Liver (tissue), 9 donors: ENCODE results near the gene CLEC16A. TPM values are rescaled to one million over a fixed set of nuclear protein-coding genes. Genes with fewer than 3 reads are reported as not detected.

ENCODE experiments used
- DNase-seq: peaks from one replicate; pipeline ENCODE4 v3.0.0-alpha.2; 2017; ENCODE audit warnings: low spot score
- H3K27ac ChIP-seq, 2 donors: one replicate each; pipeline ENCODE4 v1.7.0; 2013; ENCODE audit warnings: inconsistent platforms in 2 of 2, low read length in 2 of 2, control low read depth in 1 of 2, low read depth in 1 of 2, mild to moderate bottlenecking in 1 of 2
- H3K27me3 ChIP-seq, 4 donors: one replicate each; pipeline versions ENCODE4 v1.6.1 to v1.7.0; 2013; ENCODE audit warnings: low read length in 3 of 4, inconsistent platforms in 1 of 4, mild to moderate bottlenecking in 1 of 4, moderate library complexity in 1 of 4; ENCODE audit not compliant: control insufficient read depth in 4 of 4, insufficient read depth in 4 of 4
- H3K36me3 ChIP-seq, 4 donors: one replicate each; pipeline versions ENCODE4 v1.6.1 to v1.7.0; 2013; ENCODE audit warnings: low read length in 3 of 4, mild to moderate bottlenecking in 3 of 4, low read depth in 1 of 4, moderate library complexity in 1 of 4; ENCODE audit not compliant: control insufficient read depth in 4 of 4, insufficient read depth in 3 of 4
- H3K4me1 ChIP-seq, 4 donors: one replicate each; pipeline versions ENCODE4 v1.6.1 to v1.7.0; 2013; ENCODE audit warnings: low read length in 3 of 4, mild to moderate bottlenecking in 3 of 4, moderate library complexity in 1 of 4; ENCODE audit not compliant: control insufficient read depth in 4 of 4, insufficient read depth in 4 of 4
- H3K4me3 ChIP-seq, 3 donors: one replicate each; pipeline versions ENCODE4 v1.6.1 to v1.7.0; 2013; ENCODE audit warnings: low read length in 3 of 3, control low read depth in 1 of 3, low read depth in 1 of 3, mild to moderate bottlenecking in 1 of 3
- H3K9ac ChIP-seq, 2 donors: one replicate each; pipeline ENCODE4 v1.7.0; 2013; ENCODE audit warnings: low read length in 2 of 2, mild to moderate bottlenecking in 2 of 2, moderate library complexity in 2 of 2, control low read depth in 1 of 2, low read depth in 1 of 2
- H3K9me3 ChIP-seq, 4 donors: one replicate each; pipeline versions ENCODE4 v1.6.1 to v1.7.0; 2013; ENCODE audit warnings: low read length in 3 of 4; ENCODE audit not compliant: control insufficient read depth in 4 of 4
- EGR1 ChIP-seq, 2 donors: IDR thresholded peaks; 2 replicates each; pipeline ENCODE4 v1.6.1; 2016 to 2018; ENCODE audit warnings: antibody characterized with exemption in 2 of 2, low read depth in 2 of 2
- FOXA1 ChIP-seq: IDR thresholded peaks from 2 replicates; pipeline ENCODE4 v1.6.1; 2016; ENCODE audit warnings: antibody characterized with exemption
- FOXA2 ChIP-seq: IDR thresholded peaks from 2 replicates; pipeline ENCODE4 v1.6.1; 2016; ENCODE audit warnings: antibody characterized with exemption
- HNF4A ChIP-seq, 2 donors: conservative IDR thresholded peaks; 2 replicates each; pipeline ENCODE4 v1.6.1; 2016; ENCODE audit warnings: antibody characterized with exemption in 2 of 2, mild to moderate bottlenecking in 2 of 2
- HNF4G ChIP-seq: IDR thresholded peaks from 2 replicates; pipeline ENCODE4 v1.6.1; 2016; ENCODE audit warnings: antibody characterized with exemption
- JUND ChIP-seq, 2 donors: IDR thresholded peaks; 2 replicates each; pipeline ENCODE4 v1.6.1; 2016; ENCODE audit warnings: antibody characterized with exemption in 2 of 2
- MAX ChIP-seq: IDR thresholded peaks from 2 replicates; pipeline ENCODE4 v1.6.1; 2016; ENCODE audit warnings: antibody characterized with exemption
- NR2F2 ChIP-seq: IDR thresholded peaks from 2 replicates; pipeline ENCODE4 v1.6.1; 2016; ENCODE audit warnings: antibody characterized with exemption
- RAD21 ChIP-seq, 2 donors: IDR thresholded peaks; 2 replicates each; pipeline ENCODE4 v1.6.1; 2016; ENCODE audit warnings: antibody characterized with exemption in 2 of 2, mild to moderate bottlenecking in 2 of 2
- REST ChIP-seq: IDR thresholded peaks from 2 replicates; pipeline ENCODE4 v1.6.1; 2016; ENCODE audit warnings: antibody characterized with exemption, mild to moderate bottlenecking
- RXRA ChIP-seq, 2 donors: IDR thresholded peaks; 2 replicates each; pipeline ENCODE4 v1.6.1; 2017 to 2018; ENCODE audit warnings: antibody characterized with exemption in 2 of 2, mild to moderate bottlenecking in 1 of 2
- SP1 ChIP-seq: IDR thresholded peaks from 2 replicates; pipeline ENCODE4 v1.6.1; 2018; ENCODE audit warnings: antibody characterized with exemption, mild to moderate bottlenecking
- TAF1 ChIP-seq: conservative IDR thresholded peaks from 2 replicates; pipeline ENCODE4 v1.6.1; 2016; ENCODE audit warnings: antibody characterized with exemption, mild to moderate bottlenecking
- YY1 ChIP-seq: IDR thresholded peaks from 2 replicates; pipeline ENCODE4 v1.6.1; 2016; ENCODE audit warnings: antibody characterized with exemption, mild to moderate bottlenecking
- WGBS: extraction: QIAGEN DNeasy Blood & Tissue Kit; methylation state at CpG from one replicate; pipeline ENCODE4 v1.1.7; 2013; 5-methylcytosine and 5-hydroxymethylcytosine counted together
- polyA plus RNA-seq, 2 donors: library from polyadenylated mRNA; stranded (reverse) in 1 of 2; unstranded in 1 of 2; fragments of 200-250 nt in 1 of 2; fragments of >200 nt in 1 of 2; fragmentation: Nextera tagmentation in 1 of 2; extraction: Ambion mirVana in 1 of 2; gene quantifications; one replicate each; pipeline versions ENCODE4 v1.2.1 to v1.2.3, GENCODE V29; 2013 to 2015
- total RNA-seq, 2 donors: library from RNA; depleted of rRNA; stranded (reverse); fragments of >200 nt; gene quantifications; one replicate each; pipeline ENCODE4 v1.2.3, GENCODE V29; 2014
- TF ChIP-seq, protein P1 (sequence below): IDR thresholded peaks from 2 replicates; pipeline ENCODE4 v1.6.1; 2016; ENCODE audit warnings: antibody characterized with exemption
- TF ChIP-seq, protein P2 (sequence below): fragments of 150-350 bp; IDR thresholded peaks from 2 replicates; pipeline ENCODE4 v1.5.1; 2017; ENCODE audit warnings: improper control_type of control experiment, low read depth, low read length; ENCODE audit not compliant: missing input control
- TF ChIP-seq, protein P3 (sequence below): IDR thresholded peaks from 2 replicates; pipeline ENCODE4 v1.6.1; 2016; ENCODE audit warnings: antibody characterized with exemption
- donor health status: healthy.
- donor health status: healthy.
- donor health status: healthy.
- donor health status: healthy.
- donor health status: healthy.

The CLEC16A gene
- total and polyA plus RNA-seq, 4 donors, result 9.7 to 23.0 (median 17.4) TPM

DNA sequence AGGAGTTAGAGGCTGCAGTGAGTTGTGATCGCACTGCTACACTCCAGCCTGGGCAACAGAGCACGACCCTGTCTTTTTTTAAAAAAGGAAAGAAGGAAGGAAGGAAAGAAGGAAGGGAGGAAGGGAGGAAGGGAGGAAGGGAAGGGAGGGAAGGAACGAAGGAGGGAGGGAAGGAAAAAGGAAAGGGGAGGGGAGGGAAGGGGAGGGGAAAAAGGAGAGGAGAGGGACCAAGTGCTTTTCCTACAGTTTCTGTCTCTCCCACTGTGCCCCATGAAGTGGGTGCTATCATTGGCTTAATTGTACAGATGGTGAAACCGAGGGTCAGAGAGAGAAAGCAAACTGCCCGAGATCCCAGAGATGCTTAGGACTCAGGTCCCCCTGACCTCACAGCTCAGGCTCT is 254.0 kb downstream of the CLEC16A start:
- Histone ChIP-seq H3K27me3 (no peaks in the 10 kb centered on the region), H3K36me3 (no peaks in the 10 kb centered on the region), H3K9me3 (no peaks in the 10 kb centered on the region), H3K9ac (no peak overlapping the region), H3K4me3 (no peak overlapping the region), H3K27ac (no peak overlapping the region), H3K4me1 (peaks cover 0 to 3% (median under 1%) of the 10 kb centered on the region in 4 donors)
- TF ChIP-seq, protein P1, sequence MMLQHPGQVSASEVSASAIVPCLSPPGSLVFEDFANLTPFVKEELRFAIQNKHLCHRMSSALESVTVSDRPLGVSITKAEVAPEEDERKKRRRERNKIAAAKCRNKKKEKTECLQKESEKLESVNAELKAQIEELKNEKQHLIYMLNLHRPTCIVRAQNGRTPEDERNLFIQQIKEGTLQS, result no peak
- TF ChIP-seq, protein P2, sequence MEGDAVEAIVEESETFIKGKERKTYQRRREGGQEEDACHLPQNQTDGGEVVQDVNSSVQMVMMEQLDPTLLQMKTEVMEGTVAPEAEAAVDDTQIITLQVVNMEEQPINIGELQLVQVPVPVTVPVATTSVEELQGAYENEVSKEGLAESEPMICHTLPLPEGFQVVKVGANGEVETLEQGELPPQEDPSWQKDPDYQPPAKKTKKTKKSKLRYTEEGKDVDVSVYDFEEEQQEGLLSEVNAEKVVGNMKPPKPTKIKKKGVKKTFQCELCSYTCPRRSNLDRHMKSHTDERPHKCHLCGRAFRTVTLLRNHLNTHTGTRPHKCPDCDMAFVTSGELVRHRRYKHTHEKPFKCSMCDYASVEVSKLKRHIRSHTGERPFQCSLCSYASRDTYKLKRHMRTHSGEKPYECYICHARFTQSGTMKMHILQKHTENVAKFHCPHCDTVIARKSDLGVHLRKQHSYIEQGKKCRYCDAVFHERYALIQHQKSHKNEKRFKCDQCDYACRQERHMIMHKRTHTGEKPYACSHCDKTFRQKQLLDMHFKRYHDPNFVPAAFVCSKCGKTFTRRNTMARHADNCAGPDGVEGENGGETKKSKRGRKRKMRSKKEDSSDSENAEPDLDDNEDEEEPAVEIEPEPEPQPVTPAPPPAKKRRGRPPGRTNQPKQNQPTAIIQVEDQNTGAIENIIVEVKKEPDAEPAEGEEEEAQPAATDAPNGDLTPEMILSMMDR, result no peak
- TF ChIP-seq FOXA2, result no peak
- WGBS, result 78% methylated on average over 5 of the region's 5 CpGs
- DNase-seq, result no peak

GRCh38 chr16:11198828-11199227 is 254.5 kb downstream of the CLEC16A start:
- H3K9me3 ChIP-seq, result no peaks in the 10 kb centered on the region
- no peaks in the 10 kb centered on the region for H3K27me3 ChIP-seq
- no peak for TF ChIP-seq TAF1
- TF ChIP-seq EGR1 (IDR thresholded peaks at IDR 0.05; ENCODE audit: low read depth in 2 of 2), result no peak
- TF ChIP-seq MAX, result no peak
- no peak for TF ChIP-seq HNF4A (conservative IDR thresholded peaks at IDR 0.05)
- TF ChIP-seq, protein P1, result no peak
- TF ChIP-seq, protein P3, sequence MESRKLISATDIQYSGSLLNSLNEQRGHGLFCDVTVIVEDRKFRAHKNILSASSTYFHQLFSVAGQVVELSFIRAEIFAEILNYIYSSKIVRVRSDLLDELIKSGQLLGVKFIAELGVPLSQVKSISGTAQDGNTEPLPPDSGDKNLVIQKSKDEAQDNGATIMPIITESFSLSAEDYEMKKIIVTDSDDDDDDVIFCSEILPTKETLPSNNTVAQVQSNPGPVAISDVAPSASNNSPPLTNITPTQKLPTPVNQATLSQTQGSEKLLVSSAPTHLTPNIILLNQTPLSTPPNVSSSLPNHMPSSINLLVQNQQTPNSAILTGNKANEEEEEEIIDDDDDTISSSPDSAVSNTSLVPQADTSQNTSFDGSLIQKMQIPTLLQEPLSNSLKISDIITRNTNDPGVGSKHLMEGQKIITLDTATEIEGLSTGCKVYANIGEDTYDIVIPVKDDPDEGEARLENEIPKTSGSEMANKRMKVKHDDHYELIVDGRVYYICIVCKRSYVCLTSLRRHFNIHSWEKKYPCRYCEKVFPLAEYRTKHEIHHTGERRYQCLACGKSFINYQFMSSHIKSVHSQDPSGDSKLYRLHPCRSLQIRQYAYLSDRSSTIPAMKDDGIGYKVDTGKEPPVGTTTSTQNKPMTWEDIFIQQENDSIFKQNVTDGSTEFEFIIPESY, result no peak
- no peak for TF ChIP-seq RXRA (IDR thresholded peaks at IDR 0.05)
- TF ChIP-seq REST, result no peak
- no peak for TF ChIP-seq HNF4G
- no peak for TF ChIP-seq FOXA1
- TF ChIP-seq, protein P2, result no peak
- no peak for TF ChIP-seq YY1
- no peak for TF ChIP-seq NR2F2
- no peak for TF ChIP-seq SP1
- TF ChIP-seq RAD21 (IDR thresholded peaks at IDR 0.05), result no peak
- no peak for TF ChIP-seq JUND (IDR thresholded peaks at IDR 0.05)
- TF ChIP-seq FOXA2, result no peak
- no peak for DNase-seq
- no peaks in the 10 kb centered on the region for H3K36me3 ChIP-seq
- no peak overlapping the region for H3K9ac ChIP-seq
- H3K4me1 ChIP-seq, result peaks cover 0 to 3% (median under 1%) of the 10 kb centered on the region in 4 donors
- no peak overlapping the region for H3K4me3 ChIP-seq
- WGBS, result 72% methylated on average over 8 of the region's 8 CpGs
- no peak overlapping the region for H3K27ac ChIP-seq
